Lower leg skin (tissue), 4 donors: ENCODE results near the gene TM9SF2. TPM values are rescaled to one million over a fixed set of nuclear protein-coding genes. Genes with fewer than 3 reads are reported as not detected.

Experiments used
- DNase-seq, 2 donors: peaks; one replicate each; pipeline ENCODE4 v3.0.0-alpha.2; 2019; ENCODE audit warnings: low spot score in 2 of 2
- H3K4me3 ChIP-seq: fragments of 200-600 bp; sonication (generic); 2 replicates; pipeline ENCODE4 v1.5.1; 2017; ENCODE audit warnings: mild to moderate bottlenecking, low read depth; ENCODE audit not compliant: poor library complexity, severe bottlenecking
- CTCF ChIP-seq, 3 donors: fragments of 450-650 bp; IDR thresholded peaks; one replicate each; pipeline ENCODE4 v1.5.1; 2016; ENCODE audit warnings: antibody characterized with exemption in 3 of 3, mild to moderate bottlenecking in 3 of 3, moderate library complexity in 2 of 3
- POLR2A ChIP-seq, 2 donors: fragments of 450-650 bp; IDR thresholded peaks; one replicate each; pipeline ENCODE4 v1.6.1; 2016 to 2017; ENCODE audit warnings: antibody characterized with exemption in 2 of 2, mild to moderate bottlenecking in 1 of 2, moderate library complexity in 1 of 2
- WGBS, 2 donors: methylation state at CpG; one replicate each; pipeline ENCODE4 v1.1.5; 2018; 5-methylcytosine and 5-hydroxymethylcytosine counted together
- intact Hi-C: fragments of 100-400 bp; cut with DNase I; formaldehyde crosslinking; loops from one replicate; pipeline ENCODE4 v1.15.0; 2023; ENCODE audit warnings: low total_unique reads
- total RNA-seq, 4 donors: library from RNA; depleted of rRNA; stranded (reverse); fragments of >200 nt; gene quantifications; one replicate each; pipeline ENCODE4 v1.1.0, GENCODE V29; 2016

The TM9SF2 gene
- total RNA-seq, 4 donors from 2014 or later, result 66.5 to 111 (median 88.0) TPM

DNA sequence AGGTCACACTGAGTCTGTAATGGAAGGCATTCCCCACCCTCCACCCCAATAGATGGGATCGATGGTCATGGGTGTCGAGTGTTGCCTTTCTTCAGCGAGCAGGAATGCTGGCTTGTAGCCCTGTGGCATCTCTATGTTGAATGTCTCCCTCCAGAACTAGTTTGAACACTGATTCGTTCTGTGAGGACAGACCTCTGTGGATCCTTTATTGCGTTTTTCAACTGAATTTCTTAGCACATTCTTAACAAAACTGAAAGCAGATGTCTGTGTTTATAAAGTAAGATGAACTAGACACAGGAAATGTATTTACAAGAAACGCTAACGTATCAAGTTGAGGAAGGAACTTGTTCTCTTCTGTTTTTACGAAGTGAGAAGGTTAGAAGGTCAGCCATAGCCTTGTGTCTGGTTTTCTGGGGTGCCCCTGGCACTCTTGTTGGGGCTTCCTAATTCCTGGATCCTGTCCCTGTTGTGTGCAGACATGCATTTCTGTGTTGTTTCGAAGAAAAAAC, 36.8 kb upstream of the TM9SF2 start:
- H3K4me3 ChIP-seq, result no peak overlapping the region
- intact Hi-C loops, result no loop called here

GRCh38 chr13:99465454-99465853, 35.8 kb upstream of the TM9SF2 start:
- intact Hi-C loops, result no loop called here
- no peak overlapping the region for H3K4me3 ChIP-seq
- no peak for TF ChIP-seq POLR2A (IDR thresholded peaks at IDR 0.05)
- TF ChIP-seq CTCF (IDR thresholded peaks at IDR 0.05), result no peak
- no peak for DNase-seq
- whole genome bisulfite sequencing, 2 donors, result 71 to 81% methylated on average over 2 of the region's 2 CpGs

More for the DNA sequence above, 36.8 kb upstream of the TM9SF2 start:
- DNase-seq, result no peak
- WGBS, 2 donors, result 49 to 55% methylated on average over 9 of the region's 9 CpGs
- no peak for TF ChIP-seq POLR2A (IDR thresholded peaks at IDR 0.05)
- TF ChIP-seq CTCF (IDR thresholded peaks at IDR 0.05), result no peak

DNA sequence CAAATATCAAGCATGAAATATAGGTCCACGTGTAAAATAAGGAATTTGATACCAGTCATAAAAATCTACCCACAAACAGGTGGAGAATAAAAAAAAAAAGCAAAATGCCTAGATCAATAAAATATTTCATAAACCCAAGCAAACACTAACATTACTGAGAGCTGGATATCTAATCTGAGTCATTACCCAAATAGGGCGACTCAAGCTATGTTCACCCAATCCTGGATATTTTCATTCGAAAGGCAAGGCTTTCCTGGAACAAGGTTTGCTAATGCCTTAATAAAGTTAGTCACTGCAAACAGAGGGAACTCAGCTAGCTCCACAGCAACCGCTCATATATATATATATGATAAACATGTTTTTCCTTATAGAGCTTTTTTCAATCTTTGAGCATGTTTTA, 33.5 kb upstream of the TM9SF2 start:
- no peak overlapping the region for H3K4me3 ChIP-seq
- no peak for DNase-seq
- WGBS, 2 donors, result 73 to 76% methylated on average over 4 of the region's 4 CpGs
- intact Hi-C loops, result no loop called here
- TF ChIP-seq CTCF (IDR thresholded peaks at IDR 0.05) (no peak), POLR2A (IDR thresholded peaks at IDR 0.05) (no peak)

DNA sequence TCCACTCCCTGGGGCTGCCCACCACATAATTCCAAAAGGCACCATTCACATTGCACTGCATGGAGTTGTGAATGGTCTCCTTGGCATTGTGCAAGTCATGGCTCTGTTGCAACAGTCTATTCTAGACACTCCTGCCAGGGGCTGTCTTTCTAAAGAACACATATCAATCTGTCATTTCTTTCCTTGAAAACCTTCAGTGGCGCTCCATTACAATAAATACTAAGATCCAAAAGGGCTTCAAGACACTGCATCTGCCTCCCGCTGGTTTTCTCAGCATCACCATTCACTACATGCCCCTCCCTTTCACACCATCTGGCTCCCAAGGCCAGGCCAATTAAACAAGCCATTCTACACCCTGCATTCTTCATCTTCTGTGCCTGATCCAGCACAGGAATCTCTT, 32.2 kb upstream of the TM9SF2 start:
- DNase-seq, result no peak
- WGBS, 2 donors, result 69% methylated on average over 2 of the region's 2 CpGs
- no peak overlapping the region for H3K4me3 ChIP-seq
- intact Hi-C loops, result no loop called here
- TF ChIP-seq POLR2A (IDR thresholded peaks at IDR 0.05) (no peak), CTCF (IDR thresholded peaks at IDR 0.05) (no peak)

DNA sequence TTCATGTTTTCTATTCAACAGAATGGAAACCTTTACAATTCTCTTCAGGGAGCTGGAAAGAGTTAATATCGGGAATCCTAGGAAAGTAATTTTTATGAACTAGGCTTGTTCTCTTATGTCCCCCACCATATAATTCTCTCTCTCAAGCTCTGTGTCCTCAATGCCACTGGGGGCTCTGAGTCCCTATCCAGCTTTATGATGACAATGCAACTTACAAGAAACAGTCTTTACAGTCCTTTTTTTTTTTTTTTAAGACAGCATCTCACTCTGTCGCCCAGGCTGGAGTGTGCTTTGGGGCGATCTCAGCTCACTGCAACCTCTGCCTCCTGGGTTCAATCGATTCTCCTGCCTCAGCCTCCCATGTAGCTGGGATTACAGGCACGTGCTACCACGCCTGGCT, 31.2 kb upstream of the TM9SF2 start:
- TF ChIP-seq POLR2A (IDR thresholded peaks at IDR 0.05) (no peak), CTCF (IDR thresholded peaks at IDR 0.05) (no peak)
- 73 to 78% methylated on average over 6 of the region's 6 CpGs for WGBS, 2 donors
- no peak for DNase-seq
- no peak overlapping the region for H3K4me3 ChIP-seq
- intact Hi-C loops, result no loop called here
